GM18951 (cell line): Measurements from ENCODE around the gene XCR1.
"Not testable (repeated sequence)": the region's sequence is repeated elsewhere in the genome, so short reads cannot be mapped to it uniquely, and the experiment has no call there.

Experiments used
- POLR2A ChIP-seq: IDR thresholded peaks from 4 replicates; pipeline ENCODE4 v1.6.1; 2011; ENCODE audit warnings: mild to moderate bottlenecking; ENCODE audit not compliant: insufficient read length, insufficient read depth; ENCODE audit errors: extremely low read depth
- in situ Hi-C: fragments of 300-500 bp; cut with MboI; formaldehyde crosslinking; loops from one replicate; pipeline ENCODE4 v1.12.0; 2022; ENCODE audit warnings: low sequenced_read_pairs, mixed read lengths, inconsistent platforms; ENCODE audit not compliant: unreplicated experiment

The XCR1 gene

GRCh38 chr3:46007280-46007679, 20.0 kb downstream of the XCR1 start:
- TF ChIP-seq POLR2A: no peak
- in situ Hi-C loops: no loop called here

- no peak for TF ChIP-seq POLR2A
- in situ Hi-C loops: no loop called here
These were observed 20.8 kb downstream of the XCR1 start for GRCh38 chr3:46006238-46007032.

- in situ Hi-C loops: not testable (repeated sequence)
These were observed 23.6 kb downstream of the XCR1 start for GRCh38 chr3:46003706-46004105.

- in situ Hi-C loops: no loop called here
- TF ChIP-seq POLR2A: no peak
These were observed 26.1 kb downstream of the XCR1 start for GRCh38 chr3:46001178-46001577.

GRCh38 chr3:45997942-45998341, 29.3 kb downstream of the XCR1 start:
- no peak for TF ChIP-seq POLR2A
- in situ Hi-C loops: no loop called here

- in situ Hi-C loops: not testable (repeated sequence)
These were observed 29.8 kb downstream of the XCR1 start for GRCh38 chr3:45997499-45997898.

- in situ Hi-C loops: no loop called here
- TF ChIP-seq POLR2A: peak; percentile 72
These were observed 31.8 kb downstream of the XCR1 start, which contains the start of gene FYCO1 for GRCh38 chr3:45995236-45996192. Gene FYCO1, minus strand, starts transcription at chr3:45995824. Its CDS starts 10,914 bp downstream, at chr3:45984910.

- no peak for TF ChIP-seq POLR2A
- in situ Hi-C loops: no loop called here
These were observed 32.7 kb downstream of the XCR1 start for GRCh38 chr3:45994419-45995235.

- TF ChIP-seq POLR2A: no peak
- in situ Hi-C loops: no loop called here
These were observed 33.8 kb downstream of the XCR1 start for GRCh38 chr3:45993421-45994027.

GRCh38 chr3:45992821-45993221, 34.5 kb downstream of the XCR1 start:
- in situ Hi-C loops: no loop called here

GRCh38 chr3:45992133-45992729, 35.1 kb downstream of the XCR1 start:
- in situ Hi-C loops: no loop called here
- no peak for TF ChIP-seq POLR2A

More at GRCh38 chr3:45992821-45993221, 34.5 kb downstream of the XCR1 start:
- no peak for TF ChIP-seq POLR2A

- no peak for TF ChIP-seq POLR2A
- in situ Hi-C loops: no loop called here
These were observed 35.9 kb downstream of the XCR1 start for GRCh38 chr3:45991341-45991740.
